HL-60 (cell line): Measurements from ENCODE around the gene ELL2.

Experiments used
- DNase-seq, 2 experiments: peaks; one replicate each; pipeline ENCODE4 v3.0.0-alpha.2; 2010 to 2020; ENCODE audit warnings: low read depth in 1 of 2, low spot score in 1 of 2
- H3K27ac ChIP-seq: fragments of 250-450 bp; sonication (Bioruptor Pico); replicated peaks from 2 replicates; pipeline ENCODE4 v1.5.1; 2020; ENCODE audit warnings: mild to moderate bottlenecking, moderate library complexity
- H3K27me3 ChIP-seq: fragments of 250-450 bp; sonication (Bioruptor Pico); 2 replicates; pipeline ENCODE4 v1.5.1; 2021; ENCODE audit warnings: mild to moderate bottlenecking, moderate library complexity; ENCODE audit not compliant: insufficient read depth, poor library complexity, severe bottlenecking
- H3K4me3 ChIP-seq: replicated peaks from 2 replicates; pipeline ENCODE4 v1.5.1; 2011; ENCODE audit warnings: mild to moderate bottlenecking, control low read depth, low read length; ENCODE audit not compliant: insufficient read depth
- CTCF ChIP-seq: IDR thresholded peaks from one replicate; pipeline ENCODE4 v1.5.1; 2011; ENCODE audit warnings: low read length, control low read depth, inconsistent platforms; ENCODE audit not compliant: insufficient read depth
- GABPA ChIP-seq: IDR thresholded peaks from 2 replicates; pipeline ENCODE4 v1.6.1; 2012; ENCODE audit warnings: low read depth
- POLR2AphosphoS5 ChIP-seq: IDR thresholded peaks from 2 replicates; pipeline ENCODE4 v1.6.1; 2012; ENCODE audit warnings: low read depth
- REST ChIP-seq: IDR thresholded peaks from 2 replicates; pipeline ENCODE4 v1.6.1; 2012; ENCODE audit warnings: low read depth; ENCODE audit not compliant: insufficient replicate concordance
- SPI1 ChIP-seq: IDR thresholded peaks from 2 replicates; pipeline ENCODE4 v1.6.1; 2012; ENCODE audit warnings: low read depth, mild to moderate bottlenecking, borderline replicate concordance

ELL2 gene

GRCh38 chr5:95951916-95952315 is 9.7 kb downstream of the ELL2 start:
- TF ChIP-seq CTCF (no peak), POLR2AphosphoS5 (no peak), SPI1 (no peak), REST (no peak), GABPA (no peak)
- DNase-seq = no peak
- no peaks in the 10 kb centered on the region for H3K27me3 ChIP-seq
- no peak overlapping the region for H3K27ac ChIP-seq
- no peak overlapping the region for H3K4me3 ChIP-seq

- Histone ChIP-seq H3K27me3 (no peaks in the 10 kb centered on the region), H3K4me3 (no peak overlapping the region), H3K27ac (no peak overlapping the region)
- TF ChIP-seq SPI1 (no peak), CTCF (no peak), REST (no peak), POLR2AphosphoS5 (no peak), GABPA (no peak)
- DNase-seq = no peak
Observed at GRCh38 chr5:95949810-95950209, 11.8 kb downstream of the ELL2 start.

GRCh38 chr5:95948631-95949030 is 13.0 kb downstream of the ELL2 start:
- no peak for TF ChIP-seq POLR2AphosphoS5
- TF ChIP-seq CTCF = no peak
- Histone ChIP-seq H3K27me3 (no peaks in the 10 kb centered on the region), H3K27ac (no peak overlapping the region), H3K4me3 (no peak overlapping the region)
- DNase-seq = no peak

- TF ChIP-seq REST (no peak), GABPA (no peak), CTCF (no peak), SPI1 (no peak), POLR2AphosphoS5 (no peak)
- Histone ChIP-seq H3K27me3 (no peaks in the 10 kb centered on the region), H3K4me3 (no peak overlapping the region), H3K27ac (no peak overlapping the region)
- DNase-seq = no peak
Observed at GRCh38 chr5:95946451-95946850, 15.2 kb downstream of the ELL2 start.
